ENCODE results near the gene ANXA2.
"Not testable (repeated sequence)": the region's sequence is repeated elsewhere in the genome, so short reads cannot be mapped to it uniquely, and the experiment has no call there.

The ANXA2 gene

DNA sequence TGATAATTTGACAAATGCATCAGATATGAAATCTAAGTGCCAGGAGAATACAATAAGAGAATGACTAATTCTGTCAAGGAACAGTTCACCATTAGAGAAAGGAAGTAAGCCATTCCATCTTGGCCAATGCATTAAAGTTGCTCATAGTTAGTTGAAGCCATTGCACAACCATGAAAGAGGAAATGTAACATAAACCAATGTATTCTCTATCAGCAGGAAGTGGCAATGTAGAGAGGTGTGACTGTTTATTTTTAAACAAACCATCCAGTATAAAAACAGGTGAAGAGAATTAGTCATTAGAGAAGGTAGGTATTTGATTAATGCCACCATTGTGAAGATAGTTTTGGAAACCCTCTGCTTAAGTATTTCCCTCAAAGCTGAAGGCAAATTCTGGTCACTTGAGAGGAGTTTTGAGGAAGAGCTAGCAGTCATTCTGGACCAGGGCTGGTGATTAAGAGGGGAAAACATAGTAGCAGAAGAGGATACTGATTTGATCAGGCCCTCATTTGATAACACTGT is 10.7 kb upstream of the ANXA2 start:
- no peak for DNase-seq

DNA sequence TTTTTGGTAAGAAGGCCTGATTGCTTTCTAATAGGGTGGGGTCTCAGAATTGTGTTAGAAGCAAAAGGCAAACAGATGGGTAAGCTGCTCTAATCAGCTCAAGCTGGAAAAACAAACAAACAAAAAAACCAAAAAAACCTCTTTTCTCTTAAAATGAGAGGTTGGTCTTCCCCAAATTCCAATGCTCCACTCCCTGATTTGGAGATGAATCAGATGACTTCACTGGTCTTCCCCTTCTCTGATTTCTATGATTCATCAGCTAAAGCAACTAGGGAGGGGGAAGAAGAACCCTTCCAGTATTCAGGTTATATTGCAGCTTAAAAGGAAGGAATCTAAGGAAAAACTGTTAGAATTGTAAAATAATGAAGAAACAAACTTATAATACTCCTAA is 9.6 kb upstream of the ANXA2 start:
- DNase-seq, result no peak

DNA sequence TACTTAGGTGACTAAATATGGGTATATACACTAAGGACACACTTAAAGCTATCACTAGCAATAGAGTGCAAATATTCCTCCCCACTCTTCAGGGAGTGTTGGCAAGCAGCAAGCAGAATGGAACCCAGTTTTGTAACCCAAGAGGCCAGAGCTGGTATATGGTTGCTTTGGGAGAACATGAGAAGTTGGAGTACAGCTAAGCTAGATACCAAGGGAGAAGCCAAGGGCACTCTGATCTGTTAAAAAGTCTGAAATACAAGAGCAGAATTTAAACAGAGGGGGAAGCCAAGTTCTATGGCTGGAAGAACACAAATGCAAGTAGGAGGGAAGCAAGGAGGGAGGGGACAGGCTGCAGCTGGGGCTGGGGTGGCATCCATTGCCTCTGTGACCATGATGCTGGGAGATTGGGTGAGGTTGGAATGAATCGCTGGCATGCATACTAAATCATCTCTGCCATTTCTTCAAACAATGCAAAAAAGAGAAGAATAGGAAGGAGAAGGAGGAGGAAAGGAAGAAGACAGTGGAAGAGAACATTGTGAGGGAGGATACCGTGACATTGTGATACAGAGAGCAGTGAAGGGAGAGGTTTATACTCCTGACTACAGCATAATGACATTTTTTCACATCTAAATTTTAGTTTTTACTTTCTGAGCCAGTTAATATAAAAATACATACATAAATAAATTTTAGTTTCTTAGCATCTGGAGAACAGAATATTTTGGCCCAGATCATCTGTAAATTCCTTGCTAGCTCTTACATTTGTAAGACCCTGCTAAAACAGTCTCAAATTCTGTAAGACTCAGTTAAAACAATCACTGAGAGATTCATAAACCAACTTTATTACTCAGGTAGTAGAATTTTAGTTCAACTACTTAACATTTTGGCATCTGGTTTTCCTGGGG is 9.0 kb upstream of the ANXA2 start:
- no peak for DNase-seq

- DNase-seq, result no peak
These were observed 7.6 kb upstream of the ANXA2 start for GRCh38 chr15:60405399-60405798.

GRCh38 chr15:60404351-60404750 is 6.6 kb upstream of the ANXA2 start:
- DNase-seq, result not testable (repeated sequence)

DNA sequence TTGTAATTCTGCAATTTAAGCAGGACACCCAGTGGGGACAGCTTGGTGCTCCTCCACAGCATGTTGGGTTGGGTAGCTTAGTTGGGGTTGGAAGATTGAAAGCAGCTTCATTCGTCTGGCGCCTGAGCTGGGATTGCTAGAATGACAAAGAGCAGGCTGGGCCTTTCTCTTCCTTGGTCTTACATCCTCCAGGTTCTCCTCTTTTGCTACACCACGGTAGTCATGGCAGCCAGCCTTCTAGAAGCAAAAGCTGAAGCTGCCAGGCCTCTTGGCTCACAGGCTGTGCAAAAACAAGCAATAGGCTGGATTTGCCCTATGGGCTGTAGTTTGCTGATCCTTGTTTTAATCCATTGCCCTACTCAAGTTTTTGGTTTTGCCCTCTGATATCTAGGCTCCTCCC is 3.2 kb upstream of the ANXA2 start:
- DNase-seq, result no peak

DNA sequence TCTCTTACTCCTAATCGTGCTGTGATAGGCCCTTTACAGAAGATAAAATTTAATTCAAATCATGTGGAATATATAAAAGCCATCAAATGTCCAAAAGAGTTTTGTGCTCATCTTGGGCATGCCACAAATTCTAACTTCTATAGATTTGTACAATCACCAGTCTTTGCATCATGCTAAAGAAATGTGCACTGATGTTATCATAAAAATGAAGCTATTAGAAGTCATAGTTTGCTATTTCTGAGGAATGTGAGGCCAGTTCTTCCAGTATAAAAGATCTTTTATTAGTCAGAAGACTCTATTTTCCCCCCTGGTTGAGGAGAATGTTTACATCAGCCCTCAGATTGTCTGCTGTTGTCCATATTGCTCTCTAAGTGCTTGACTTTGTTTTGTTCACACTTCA is 2.1 kb upstream of the ANXA2 start:
- no peak for DNase-seq

- DNase-seq, result peak in 1 of 4 experiments; percentile 11
These were observed 1.6 kb upstream of the ANXA2 start for GRCh38 chr15:60399246-60399915.

- DNase-seq, result peak in 1 of 4 experiments; percentile 3
These were observed 621 bp downstream of the ANXA2 start for GRCh38 chr15:60396958-60397771.

DNA sequence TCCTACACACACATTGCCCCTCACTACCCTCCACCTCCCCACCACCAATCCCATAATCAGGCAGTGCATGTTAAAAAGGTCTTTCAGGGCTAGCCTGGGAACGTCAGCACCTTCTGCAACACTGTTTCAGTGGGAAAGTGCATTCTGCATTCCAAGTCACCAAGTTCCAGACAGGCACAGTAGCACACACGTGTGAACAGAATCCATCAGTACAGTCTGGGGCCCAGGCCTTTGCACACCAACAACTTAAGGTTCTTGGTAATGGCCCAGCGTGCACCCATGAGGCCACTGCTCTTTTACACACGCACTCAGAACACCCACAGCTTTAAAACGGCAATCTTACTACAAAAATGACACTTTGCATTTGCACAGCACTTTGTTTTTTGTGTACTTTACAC is 1.2 kb downstream of the ANXA2 start:
- DNase-seq, result no peak

DNA sequence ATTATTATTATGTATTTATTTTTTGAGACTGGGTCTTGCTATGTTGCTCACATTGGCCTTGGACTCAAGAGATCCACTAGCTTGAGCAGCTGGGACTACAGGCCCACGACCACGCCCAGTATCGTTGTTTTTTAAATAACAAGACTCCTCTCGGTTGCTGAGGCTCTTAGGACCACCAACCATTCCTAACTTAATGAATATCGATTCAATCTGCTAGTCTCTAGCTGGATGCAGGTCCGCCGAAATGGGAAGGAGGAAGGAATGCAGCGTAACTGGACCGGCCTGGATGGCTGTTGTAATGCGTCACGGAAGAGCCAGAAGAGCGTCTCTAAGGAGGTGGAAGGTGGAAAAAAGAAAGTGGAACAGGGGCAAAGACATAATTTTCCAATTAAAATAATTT is 1.7 kb downstream of the ANXA2 start:
- no peak for DNase-seq

- no peak for DNase-seq
These were observed 2.3 kb downstream of the ANXA2 start for GRCh38 chr15:60395276-60396011.

DNA sequence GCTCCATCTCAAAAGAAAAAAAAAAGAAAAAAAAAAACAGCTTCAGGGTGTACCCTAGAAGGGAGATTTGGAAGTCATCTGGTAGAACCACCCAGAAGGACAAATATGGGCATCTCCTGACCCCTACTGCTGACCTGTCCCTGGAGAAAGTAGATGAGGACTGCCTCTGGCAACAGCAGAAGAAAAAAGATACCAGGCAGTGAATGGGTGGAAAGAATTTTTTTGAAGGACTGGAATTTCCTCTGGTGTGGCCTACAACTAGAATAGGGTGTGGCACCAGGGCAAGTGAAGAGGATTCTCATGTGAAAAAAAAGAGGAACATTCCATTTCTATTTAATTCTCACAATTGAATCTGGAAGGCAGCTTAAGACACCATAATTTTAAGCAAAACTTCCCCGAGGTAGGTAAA is 3.1 kb downstream of the ANXA2 start:
- DNase-seq, result no peak

DNA sequence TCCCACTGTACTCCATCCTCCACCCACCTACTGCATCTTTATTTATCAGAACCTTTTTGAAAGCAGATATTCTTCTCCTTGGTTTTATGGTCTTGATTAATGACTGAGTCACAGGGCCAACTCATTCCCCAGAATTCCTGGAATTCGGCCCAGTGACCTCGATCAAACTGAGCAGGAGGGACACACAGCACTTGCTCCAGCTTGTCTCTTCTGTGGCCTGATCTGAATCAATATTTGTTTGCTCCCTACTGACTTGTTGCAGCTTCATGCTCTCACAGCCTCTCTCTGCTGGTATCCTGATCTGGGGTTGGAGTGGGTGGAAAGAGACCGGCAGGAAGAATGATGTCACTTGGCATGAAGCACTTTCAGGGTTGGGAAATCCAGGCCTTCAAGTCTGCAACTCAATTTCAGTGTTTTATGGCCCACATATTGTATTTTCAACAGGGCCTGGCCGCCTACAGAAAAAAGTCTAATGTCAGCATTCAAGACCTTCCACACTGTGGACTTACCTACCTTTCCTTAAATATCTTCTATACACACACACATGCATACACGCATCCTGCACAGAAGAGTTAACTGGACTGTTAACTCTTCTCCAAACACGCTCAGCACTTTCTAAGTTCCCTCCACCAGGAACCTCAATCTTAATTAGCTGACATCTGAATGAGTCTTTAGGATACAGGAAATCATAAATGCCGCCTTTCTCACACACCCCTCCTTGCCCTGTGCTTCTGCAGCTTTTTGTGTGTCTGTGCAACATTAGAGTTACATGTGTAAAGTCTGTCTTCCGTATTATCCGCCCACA is 4.6 kb downstream of the ANXA2 start:
- no peak for DNase-seq

DNA sequence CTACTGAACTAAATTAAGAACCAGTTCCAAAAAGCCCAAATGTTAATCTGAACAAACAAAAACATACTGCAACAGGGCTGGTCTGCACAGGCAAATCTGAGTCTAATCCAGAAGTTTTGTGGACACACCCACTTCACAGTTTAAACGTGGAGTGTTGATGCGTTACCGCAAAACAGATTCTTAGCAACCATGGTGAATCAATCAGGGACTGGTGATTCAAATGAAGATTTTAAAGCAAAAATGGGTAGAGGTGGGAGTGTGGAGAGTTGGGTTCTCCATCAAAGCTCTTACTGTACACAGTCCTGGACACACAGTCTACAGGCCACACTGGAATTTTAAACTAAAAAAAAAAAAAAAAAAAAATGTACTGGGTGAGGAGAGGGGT is 5.2 kb downstream of the ANXA2 start:
- DNase-seq, result no peak

GRCh38 chr15:60391722-60392315 is 6.0 kb downstream of the ANXA2 start:
- DNase-seq, result no peak

DNA sequence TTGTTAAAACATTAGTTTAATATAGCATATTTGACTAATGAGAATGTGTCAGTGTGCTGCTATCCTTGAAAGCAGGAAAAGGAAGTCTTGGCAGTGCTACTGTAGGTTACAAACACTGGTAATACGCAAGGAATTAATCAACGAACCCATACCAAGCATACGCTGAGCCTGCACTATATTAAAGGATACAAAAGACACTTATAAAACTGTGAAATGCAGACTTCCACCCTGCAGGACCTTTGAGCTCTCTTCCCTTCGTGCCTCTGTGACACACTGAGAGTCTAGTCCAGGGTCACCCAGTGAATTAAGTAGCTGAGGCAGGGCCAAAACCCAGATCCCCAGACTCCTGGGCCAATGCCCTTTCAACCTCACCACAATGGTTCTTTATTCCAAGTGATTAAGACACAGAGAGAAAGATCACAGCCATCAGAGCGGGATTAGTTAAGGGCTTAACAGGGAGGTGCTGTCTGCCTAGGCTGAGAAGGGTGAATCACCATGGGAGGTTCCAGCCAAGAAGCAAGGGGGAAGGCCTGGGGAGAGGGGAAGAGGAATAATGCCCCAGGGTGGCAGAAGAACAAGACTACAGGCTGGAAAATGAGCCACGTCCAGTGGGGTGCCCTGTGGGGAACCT is 6.8 kb downstream of the ANXA2 start:
- no peak for DNase-seq

- DNase-seq, result no peak
These were observed 7.6 kb downstream of the ANXA2 start for GRCh38 chr15:60390231-60390630.

DNA sequence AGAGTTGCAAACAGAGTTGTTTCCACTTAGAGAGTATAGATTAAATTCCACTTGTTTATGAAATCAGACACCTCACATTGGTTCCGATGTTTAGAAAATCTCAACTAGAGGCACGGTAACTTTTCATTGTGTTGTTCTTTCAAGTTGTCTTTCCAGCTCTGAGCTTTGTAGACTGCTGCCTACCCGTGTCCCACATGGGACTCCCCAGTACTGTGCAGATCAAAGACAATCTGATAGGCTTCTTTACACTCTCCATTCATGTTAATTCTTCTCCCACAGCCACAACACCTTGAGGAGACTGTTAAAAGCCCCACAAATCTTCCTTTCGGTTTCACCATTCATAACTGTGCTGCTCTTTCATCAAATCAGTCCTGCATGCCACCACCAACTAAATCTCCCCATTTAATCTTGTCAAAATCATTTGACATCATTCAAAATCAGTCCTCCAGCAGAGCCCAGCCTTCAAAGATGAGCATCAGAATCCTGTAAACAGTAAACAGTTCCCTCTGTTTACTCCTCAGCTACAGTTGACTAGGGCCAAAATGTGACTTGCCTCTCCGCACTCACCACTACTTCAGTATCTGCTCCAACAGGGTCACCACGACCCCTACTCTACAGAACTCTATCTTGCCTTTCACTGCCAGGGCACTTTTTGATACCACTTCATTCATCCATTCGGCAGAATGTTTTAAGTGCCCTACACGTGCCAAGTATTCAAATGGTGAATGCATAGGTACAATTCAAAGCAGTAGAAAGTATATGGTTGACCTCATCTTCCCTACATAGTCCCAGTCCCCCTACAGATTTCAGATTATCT is 8.3 kb downstream of the ANXA2 start:
- no peak for DNase-seq

- no peak for DNase-seq
These were observed 10.5 kb downstream of the ANXA2 start for GRCh38 chr15:60387321-60387720.

All from activated naive CD4-positive, alpha-beta T cell (primary cell).